ENCODE measurements around the gene MGAT5.

Gene MGAT5

GRCh38 chr2:134367213-134367612 lies 113.3 kb downstream of the MGAT5 start:
- Histone ChIP-seq H3K4me3 (ENCODE audit: low read length in 2 of 2) (no peak overlapping the region), H3K9me3 (ENCODE audit: control insufficient read depth in 2 of 2, low read length in 2 of 2) (no peaks in the 10 kb centered on the region), H3K4me1 (ENCODE audit: control insufficient read depth, insufficient read depth, low read length) (peaks cover 16% of the 10 kb centered on the region), H3K9ac (ENCODE audit: low read length in 2 of 2) (no peak overlapping the region), H3K27me3 (ENCODE audit: control insufficient read depth in 1 of 2, insufficient read depth in 2 of 2, low read length in 2 of 2) (no peaks in the 10 kb centered on the region), H3K27ac (ENCODE audit: low read length) (no peak overlapping the region), H3K36me3 (ENCODE audit: control insufficient read depth in 2 of 2, insufficient read depth in 2 of 2, low read length in 2 of 2) (no peaks in the 10 kb centered on the region)

GRCh38 chr2:134368009-134368817 lies 114.3 kb downstream of the MGAT5 start:
- Histone ChIP-seq H3K27ac (ENCODE audit: low read length) (peak overlapping the region; percentile 11), H3K9me3 (ENCODE audit: control insufficient read depth in 2 of 2, low read length in 2 of 2) (no peaks in the 10 kb centered on the region)

GRCh38 chr2:134369220-134369902 lies 115.5 kb downstream of the MGAT5 start:
- Histone ChIP-seq H3K4me3 (ENCODE audit: low read length in 2 of 2) (no peak overlapping the region), H3K36me3 (ENCODE audit: control insufficient read depth in 2 of 2, insufficient read depth in 2 of 2, low read length in 2 of 2) (no peaks in the 10 kb centered on the region), H3K4me1 (ENCODE audit: control insufficient read depth, insufficient read depth, low read length) (peaks cover 26% of the 10 kb centered on the region), H3K27ac (ENCODE audit: low read length) (no peak overlapping the region), H3K27me3 (ENCODE audit: control insufficient read depth in 1 of 2, insufficient read depth in 2 of 2, low read length in 2 of 2) (no peaks in the 10 kb centered on the region), H3K9me3 (ENCODE audit: control insufficient read depth in 2 of 2, low read length in 2 of 2) (no peaks in the 10 kb centered on the region), H3K9ac (ENCODE audit: low read length in 2 of 2) (no peak overlapping the region)

More at GRCh38 chr2:134368009-134368817, 114.3 kb downstream of the MGAT5 start:
- H3K4me1 ChIP-seq (ENCODE audit: control insufficient read depth, insufficient read depth, low read length): peaks cover 26% of the 10 kb centered on the region
- H3K9ac ChIP-seq (ENCODE audit: low read length in 2 of 2): no peak overlapping the region
- H3K27me3 ChIP-seq (ENCODE audit: control insufficient read depth in 1 of 2, insufficient read depth in 2 of 2, low read length in 2 of 2): no peaks in the 10 kb centered on the region
- no peak overlapping the region for H3K4me3 ChIP-seq (ENCODE audit: low read length in 2 of 2)
- no peaks in the 10 kb centered on the region for H3K36me3 ChIP-seq (ENCODE audit: control insufficient read depth in 2 of 2, insufficient read depth in 2 of 2, low read length in 2 of 2)

- peaks cover 30% of the 10 kb centered on the region for H3K4me1 ChIP-seq (ENCODE audit: control insufficient read depth, insufficient read depth, low read length)
- H3K27ac ChIP-seq (ENCODE audit: low read length): no peak overlapping the region
- H3K4me3 ChIP-seq (ENCODE audit: low read length in 2 of 2): no peak overlapping the region
- no peaks in the 10 kb centered on the region for H3K9me3 ChIP-seq (ENCODE audit: control insufficient read depth in 2 of 2, low read length in 2 of 2)
- H3K27me3 ChIP-seq (ENCODE audit: control insufficient read depth in 1 of 2, insufficient read depth in 2 of 2, low read length in 2 of 2): no peaks in the 10 kb centered on the region
- H3K36me3 ChIP-seq (ENCODE audit: control insufficient read depth in 2 of 2, insufficient read depth in 2 of 2, low read length in 2 of 2): no peaks in the 10 kb centered on the region
- no peak overlapping the region for H3K9ac ChIP-seq (ENCODE audit: low read length in 2 of 2)
These were observed 117.0 kb downstream of the MGAT5 start for GRCh38 chr2:134370655-134371445.

GRCh38 chr2:134372141-134372540 lies 118.3 kb downstream of the MGAT5 start:
- no peak overlapping the region for H3K4me3 ChIP-seq (ENCODE audit: low read length in 2 of 2)
- H3K36me3 ChIP-seq (ENCODE audit: control insufficient read depth in 2 of 2, insufficient read depth in 2 of 2, low read length in 2 of 2): no peaks in the 10 kb centered on the region
- peak overlapping the region; percentile 0 for H3K27ac ChIP-seq (ENCODE audit: low read length)
- no peaks in the 10 kb centered on the region for H3K9me3 ChIP-seq (ENCODE audit: control insufficient read depth in 2 of 2, low read length in 2 of 2)
- peaks cover 34% of the 10 kb centered on the region for H3K4me1 ChIP-seq (ENCODE audit: control insufficient read depth, insufficient read depth, low read length)
- H3K9ac ChIP-seq (ENCODE audit: low read length in 2 of 2): no peak overlapping the region
- H3K27me3 ChIP-seq (ENCODE audit: control insufficient read depth in 1 of 2, insufficient read depth in 2 of 2, low read length in 2 of 2): no peaks in the 10 kb centered on the region

GRCh38 chr2:134372611-134373131 lies 118.8 kb downstream of the MGAT5 start:
- Histone ChIP-seq H3K9ac (ENCODE audit: low read length in 2 of 2) (no peak overlapping the region), H3K9me3 (ENCODE audit: control insufficient read depth in 2 of 2, low read length in 2 of 2) (no peaks in the 10 kb centered on the region), H3K27ac (ENCODE audit: low read length) (peak overlapping the region; percentile 0), H3K4me3 (ENCODE audit: low read length in 2 of 2) (no peak overlapping the region), H3K27me3 (ENCODE audit: control insufficient read depth in 1 of 2, insufficient read depth in 2 of 2, low read length in 2 of 2) (no peaks in the 10 kb centered on the region), H3K4me1 (ENCODE audit: control insufficient read depth, insufficient read depth, low read length) (peaks cover 32% of the 10 kb centered on the region), H3K36me3 (ENCODE audit: control insufficient read depth in 2 of 2, insufficient read depth in 2 of 2, low read length in 2 of 2) (no peaks in the 10 kb centered on the region)

GRCh38 chr2:134375935-134376334 lies 122.1 kb downstream of the MGAT5 start:
- peaks cover 33% of the 10 kb centered on the region for H3K4me1 ChIP-seq (ENCODE audit: control insufficient read depth, insufficient read depth, low read length)
- H3K9ac ChIP-seq (ENCODE audit: low read length in 2 of 2): peak overlapping the region in 1 of 2 donors; percentile 67

GRCh38 chr2:134377730-134378129 lies 123.9 kb downstream of the MGAT5 start:
- H3K27ac ChIP-seq (ENCODE audit: low read length): peak overlapping the region; percentile 83
- peaks cover 28% of the 10 kb centered on the region for H3K4me1 ChIP-seq (ENCODE audit: control insufficient read depth, insufficient read depth, low read length)
- H3K27me3 ChIP-seq (ENCODE audit: control insufficient read depth in 1 of 2, insufficient read depth in 2 of 2, low read length in 2 of 2): no peaks in the 10 kb centered on the region
- no peaks in the 10 kb centered on the region for H3K9me3 ChIP-seq (ENCODE audit: control insufficient read depth in 2 of 2, low read length in 2 of 2)
- no peak overlapping the region for H3K9ac ChIP-seq (ENCODE audit: low read length in 2 of 2)
- H3K4me3 ChIP-seq (ENCODE audit: low read length in 2 of 2): no peak overlapping the region
- no peaks in the 10 kb centered on the region for H3K36me3 ChIP-seq (ENCODE audit: control insufficient read depth in 2 of 2, insufficient read depth in 2 of 2, low read length in 2 of 2)

More at GRCh38 chr2:134375935-134376334, 122.1 kb downstream of the MGAT5 start:
- H3K9me3 ChIP-seq (ENCODE audit: control insufficient read depth in 2 of 2, low read length in 2 of 2): no peaks in the 10 kb centered on the region
- no peak overlapping the region for H3K4me3 ChIP-seq (ENCODE audit: low read length in 2 of 2)
- H3K36me3 ChIP-seq (ENCODE audit: control insufficient read depth in 2 of 2, insufficient read depth in 2 of 2, low read length in 2 of 2): no peaks in the 10 kb centered on the region
- no peaks in the 10 kb centered on the region for H3K27me3 ChIP-seq (ENCODE audit: control insufficient read depth in 1 of 2, insufficient read depth in 2 of 2, low read length in 2 of 2)
- H3K27ac ChIP-seq (ENCODE audit: low read length): peak overlapping the region; percentile 83

- no peaks in the 10 kb centered on the region for H3K27me3 ChIP-seq (ENCODE audit: control insufficient read depth in 1 of 2, insufficient read depth in 2 of 2, low read length in 2 of 2)
- peak overlapping the region; percentile 55 for H3K27ac ChIP-seq (ENCODE audit: low read length)
- H3K4me1 ChIP-seq (ENCODE audit: control insufficient read depth, insufficient read depth, low read length): peaks cover 23% of the 10 kb centered on the region
- no peak overlapping the region for H3K4me3 ChIP-seq (ENCODE audit: low read length in 2 of 2)
- no peak overlapping the region for H3K9ac ChIP-seq (ENCODE audit: low read length in 2 of 2)
- H3K9me3 ChIP-seq (ENCODE audit: control insufficient read depth in 2 of 2, low read length in 2 of 2): no peaks in the 10 kb centered on the region
- no peaks in the 10 kb centered on the region for H3K36me3 ChIP-seq (ENCODE audit: control insufficient read depth in 2 of 2, insufficient read depth in 2 of 2, low read length in 2 of 2)
These were observed 125.4 kb downstream of the MGAT5 start for GRCh38 chr2:134379293-134379692.

GRCh38 chr2:134379722-134380121 lies 125.8 kb downstream of the MGAT5 start:
- peak overlapping the region; percentile 55 for H3K27ac ChIP-seq (ENCODE audit: low read length)
- H3K4me1 ChIP-seq (ENCODE audit: control insufficient read depth, insufficient read depth, low read length): peaks cover 23% of the 10 kb centered on the region
- H3K4me3 ChIP-seq (ENCODE audit: low read length in 2 of 2): no peak overlapping the region
- H3K9ac ChIP-seq (ENCODE audit: low read length in 2 of 2): no peak overlapping the region
- no peaks in the 10 kb centered on the region for H3K9me3 ChIP-seq (ENCODE audit: control insufficient read depth in 2 of 2, low read length in 2 of 2)
- H3K27me3 ChIP-seq (ENCODE audit: control insufficient read depth in 1 of 2, insufficient read depth in 2 of 2, low read length in 2 of 2): no peaks in the 10 kb centered on the region
- H3K36me3 ChIP-seq (ENCODE audit: control insufficient read depth in 2 of 2, insufficient read depth in 2 of 2, low read length in 2 of 2): no peaks in the 10 kb centered on the region
